Stomach (tissue), 9 donors: ENCODE measurements around the gene CHD9. TPM values are rescaled to one million over a fixed set of nuclear protein-coding genes. Genes with fewer than 3 reads are reported as not detected.

ENCODE experiments used
- DNase-seq, 2 donors: peaks; one replicate each; pipeline versions ENCODE4 v3.0.0 to v3.0.0-alpha.2; 2013 to 2019
- H3K27ac ChIP-seq, 5 donors: fragments of 200-600 bp in 4 of 5; sonication (generic) in 4 of 5; one replicate each; pipeline ENCODE4 v1.5.1; 2013 to 2019; ENCODE audit warnings: mild to moderate bottlenecking in 1 of 5, moderate library complexity in 1 of 5
- H3K27me3 ChIP-seq, 3 donors: fragments of 200-600 bp; sonication (generic); one replicate each; pipeline ENCODE4 v1.5.1; 2017 to 2019; ENCODE audit warnings: mixed run types in 1 of 3
- H3K36me3 ChIP-seq, 4 donors: fragments of 200-600 bp; sonication (generic); 1 replicate in 3 of 4; 2 replicates in 1 of 4; pipeline ENCODE4 v1.5.1; 2016 to 2019
- H3K4me1 ChIP-seq, 4 donors: fragments of 200-600 bp; sonication (generic); one replicate each; pipeline ENCODE4 v1.5.1; 2016 to 2019
- H3K4me3 ChIP-seq, 4 donors: fragments of 200-600 bp; sonication (generic) in 3 of 4; one replicate each; pipeline ENCODE4 v1.5.1; 2016 to 2019; ENCODE audit warnings: mild to moderate bottlenecking in 1 of 4
- H3K9me3 ChIP-seq, 4 donors: fragments of 200-600 bp; sonication (generic); one replicate each; pipeline ENCODE4 v1.5.1; 2016 to 2019
- CTCF ChIP-seq, 7 experiments: fragments of 450-650 bp in 4 of 7; fragments of 200-600 bp in 3 of 7; sonication (generic) in 3 of 7; IDR thresholded peaks; one replicate each; pipeline ENCODE4 v1.5.1; 2016 to 2019; ENCODE audit warnings: antibody characterized with exemption in 7 of 7, control low read depth in 2 of 7, mild to moderate bottlenecking in 1 of 7
- EP300 ChIP-seq: sonication (generic); formaldehyde crosslinking; IDR thresholded peaks from one replicate; pipeline ENCODE4 v1.6.1; 2017; ENCODE audit warnings: antibody characterized with exemption
- POLR2A ChIP-seq, 4 donors: fragments of 450-650 bp; IDR thresholded peaks; one replicate each; pipeline ENCODE4 v1.6.1; 2016; ENCODE audit warnings: antibody characterized with exemption in 4 of 4, control low read depth in 2 of 4, mild to moderate bottlenecking in 1 of 4, moderate library complexity in 1 of 4
- POLR2AphosphoS5 ChIP-seq, 3 donors: sonication (generic); formaldehyde crosslinking; IDR thresholded peaks; one replicate each; pipeline ENCODE4 v1.6.1; 2016; ENCODE audit warnings: antibody characterized with exemption in 3 of 3
- WGBS, 5 donors: extraction: QIAGEN DNeasy Blood & Tissue Kit in 3 of 5; methylation state at CpG; one replicate each; pipeline versions ENCODE4 v1.1.5 to v1.1.7; 2013 to 2018; 5-methylcytosine and 5-hydroxymethylcytosine counted together
- intact Hi-C: fragments of 100-400 bp; cut with DNase I; formaldehyde crosslinking; loops from one replicate; pipeline ENCODE4 v1.15.1; 2023; ENCODE audit warnings: low total_unique reads
- polyA plus RNA-seq, 3 donors: library from polyadenylated mRNA; stranded (reverse); fragments of 200-250 nt; gene quantifications; one replicate each; pipeline ENCODE4 v1.2.3, GENCODE V29; 2013
- total RNA-seq, 5 donors: library from RNA; depleted of rRNA; stranded (reverse); fragments of >200 nt; gene quantifications; one replicate each; pipeline versions ENCODE4 v1.1.0 to v1.2.3, GENCODE V29; 2014 to 2016
- donor health status: healthy with polysubstance abuse.
- donor health status: Bipolar disorder and iron deficiency.
- donor health status: healthy.

Gene CHD9
- total and polyA plus RNA-seq, 8 donors, result 8.1 to 224 (median 29.4) TPM

- H3K4me3 ChIP-seq, result no peak overlapping the region
- no peak for DNase-seq
- peaks cover 0 to 12% (median 7%) of the 10 kb centered on the region in 4 donors for H3K9me3 ChIP-seq
- H3K4me1 ChIP-seq, result peaks cover 0 to 29% (median 16%) of the 10 kb centered on the region in 4 donors
- peaks cover 0 to 24% (median 20%) of the 10 kb centered on the region in 4 donors for H3K36me3 ChIP-seq
- intact Hi-C loops, result loop anchor here (10.0 kb wide), 1 partner anchor 98 kb away; the partner anchor contains the start of genes CHD9 and CHD9NB
- no peak for TF ChIP-seq EP300
- TF ChIP-seq CTCF (IDR thresholded peaks at IDR 0.05), result no peak
- TF ChIP-seq POLR2AphosphoS5 (IDR thresholded peaks at IDR 0.05), result no peak
- TF ChIP-seq POLR2A (IDR thresholded peaks at IDR 0.05), result no peak
- H3K27me3 ChIP-seq, result no peaks in the 10 kb centered on the region
- no peak overlapping the region for H3K27ac ChIP-seq
These were observed 98.3 kb downstream of the CHD9 start for GRCh38 chr16:53153130-53153529.

- Histone ChIP-seq H3K4me3 (no peak overlapping the region), H3K36me3 (peaks cover 0 to 32% (median 29%) of the 10 kb centered on the region in 4 donors), H3K4me1 (peaks cover 0 to 29% (median 16%) of the 10 kb centered on the region in 4 donors), H3K27me3 (no peaks in the 10 kb centered on the region), H3K9me3 (peaks cover 0 to 12% (median 7%) of the 10 kb centered on the region in 4 donors), H3K27ac (no peak overlapping the region)
- peak in 1 of 2 donors; percentile 17 for DNase-seq
- 55 to 81% (median 58%) methylated on average over 9 of the region's 9 CpGs for WGBS, 5 donors
- no peak for TF ChIP-seq POLR2AphosphoS5 (IDR thresholded peaks at IDR 0.05)
- no peak for TF ChIP-seq EP300
- no peak for TF ChIP-seq POLR2A (IDR thresholded peaks at IDR 0.05)
- TF ChIP-seq CTCF (IDR thresholded peaks at IDR 0.05), result no peak
- intact Hi-C loops, result loop anchor here (10.0 kb wide), 1 partner anchor 100 kb away; the partner anchor contains the start of genes CHD9 and CHD9NB
These were observed 99.7 kb downstream of the CHD9 start for GRCh38 chr16:53154513-53154912.

GRCh38 chr16:53156516-53156915 is 101.7 kb downstream of the CHD9 start:
- peaks cover 0 to 29% (median 19%) of the 10 kb centered on the region in 4 donors for H3K4me1 ChIP-seq
- H3K9me3 ChIP-seq, result no peaks in the 10 kb centered on the region
- 80 to 95% (median 86%) methylated on average over 2 of the region's 2 CpGs for WGBS, 5 donors
- H3K27ac ChIP-seq, result no peak overlapping the region
- no peaks in the 10 kb centered on the region for H3K27me3 ChIP-seq
- TF ChIP-seq POLR2AphosphoS5 (IDR thresholded peaks at IDR 0.05) (no peak), EP300 (no peak), CTCF (IDR thresholded peaks at IDR 0.05) (no peak), POLR2A (IDR thresholded peaks at IDR 0.05) (no peak)
- intact Hi-C loops, result loop anchor here (10.0 kb wide), 1 partner anchor 102 kb away; the partner anchor contains the start of genes CHD9 and CHD9NB
- DNase-seq, result no peak
- peaks cover 0 to 32% (median 29%) of the 10 kb centered on the region in 4 donors for H3K36me3 ChIP-seq
- no peak overlapping the region for H3K4me3 ChIP-seq

- intact Hi-C loops, result loop anchor here (10.0 kb wide), 1 partner anchor 105 kb away; the partner anchor contains the start of genes CHD9 and CHD9NB
- Histone ChIP-seq H3K4me3 (no peak overlapping the region), H3K36me3 (peaks cover 0 to 40% (median 34%) of the 10 kb centered on the region in 4 donors), H3K9me3 (no peaks in the 10 kb centered on the region), H3K27ac (no peak overlapping the region), H3K4me1 (peaks cover 0 to 6% (median 3%) of the 10 kb centered on the region in 4 donors), H3K27me3 (no peaks in the 10 kb centered on the region)
- TF ChIP-seq POLR2AphosphoS5 (IDR thresholded peaks at IDR 0.05) (no peak), CTCF (IDR thresholded peaks at IDR 0.05) (peak in 5 of 7 experiments; percentile 39 to 73 (median 58))
- WGBS, 5 donors, result 72 to 76% (median 75%) methylated on average over 6 of the region's 6 CpGs
- DNase-seq, result peak in 1 of 2 donors; percentile 77
These were observed 105.1 kb downstream of the CHD9 start for GRCh38 chr16:53159781-53160436.
